Aorta (tissue), 5 donors: Measurements from ENCODE around the gene RAB9B. TPM values are rescaled to one million over a fixed set of nuclear protein-coding genes. Genes with fewer than 3 reads are reported as not detected.

Experiments used
- ATAC-seq: fragments of 200-7000 bp; cut with Tn5 transposase; one replicate; pipeline ENCODE4 v1.9.1; 2022; ENCODE audit warnings: moderate library complexity; ENCODE audit not compliant: low FRiP score
- DNase-seq, 2 donors: peaks; one replicate each; pipeline ENCODE4 v3.0.0-alpha.2; 2020
- H3K27ac ChIP-seq, 2 donors: one replicate each; pipeline ENCODE4 v1.5.1; 2013; ENCODE audit warnings: low read length in 2 of 2, mild to moderate bottlenecking in 2 of 2, moderate library complexity in 2 of 2, control low read depth in 1 of 2, inconsistent platforms in 1 of 2, low read depth in 1 of 2
- H3K27me3 ChIP-seq, 2 donors: one replicate each; pipeline ENCODE4 v1.6.1; 2013; ENCODE audit warnings: control low read depth in 1 of 2, low read length in 1 of 2, mild to moderate bottlenecking in 1 of 2, moderate library complexity in 1 of 2; ENCODE audit not compliant: insufficient read depth in 2 of 2, control insufficient read depth in 1 of 2
- H3K36me3 ChIP-seq, 2 donors: one replicate each; pipeline ENCODE4 v1.6.1; 2013; ENCODE audit warnings: control low read depth in 1 of 2, low read length in 1 of 2, mild to moderate bottlenecking in 1 of 2; ENCODE audit not compliant: insufficient read depth in 2 of 2, control insufficient read depth in 1 of 2
- H3K4me1 ChIP-seq, 2 donors: one replicate each; pipeline ENCODE4 v1.6.1; 2013; ENCODE audit warnings: low read length in 2 of 2, control low read depth in 1 of 2, mild to moderate bottlenecking in 1 of 2, moderate library complexity in 1 of 2; ENCODE audit not compliant: insufficient read depth in 2 of 2, control insufficient read depth in 1 of 2
- H3K4me3 ChIP-seq, 2 donors: one replicate each; pipeline ENCODE4 v1.5.1; 2013; ENCODE audit warnings: low read length in 2 of 2, control low read depth in 1 of 2, mild to moderate bottlenecking in 1 of 2
- H3K9me3 ChIP-seq: one replicate; pipeline ENCODE4 v1.6.1; 2013; ENCODE audit warnings: mild to moderate bottlenecking, low read length; ENCODE audit not compliant: control insufficient read depth
- WGBS, 2 donors: extraction: QIAGEN DNeasy Blood & Tissue Kit; methylation state at CpG; one replicate each; pipeline ENCODE4 v1.1.7; 2013; 5-methylcytosine and 5-hydroxymethylcytosine counted together
- intact Hi-C, 2 donors: fragments of 100-400 bp; cut with DNase I; formaldehyde crosslinking; loops; one replicate each; pipeline versions ENCODE4 v1.14.2 to v1.15.0; 2022
- polyA plus RNA-seq, 2 donors: library from polyadenylated mRNA; stranded (reverse); fragments of 200-250 nt; gene quantifications; one replicate each; pipeline ENCODE4 v1.2.3, GENCODE V29; 2013
- total RNA-seq, 2 donors: library from RNA; stranded (reverse); fragmentation: NEBNext Ultra II Directional; extraction: Animal tissue kit (Norgen Biotek cat#: 25700); gene quantifications; one replicate each; pipeline ENCODE4 v1.2.1, GENCODE V29; 2021
- donor health status: healthy with polysubstance abuse.
- donor health status: Bipolar disorder and iron deficiency.
- donor health status: DM: no; HTN: no; CAD: no.
- donor health status: DM: no; HTN: no; CAD: no.
- donor health status: DM: yes; HTN: yes; CAD: no.

RAB9B gene
- total and polyA plus RNA-seq, 4 donors, result 1.6 to 7.9 (median 5.8) TPM

DNA sequence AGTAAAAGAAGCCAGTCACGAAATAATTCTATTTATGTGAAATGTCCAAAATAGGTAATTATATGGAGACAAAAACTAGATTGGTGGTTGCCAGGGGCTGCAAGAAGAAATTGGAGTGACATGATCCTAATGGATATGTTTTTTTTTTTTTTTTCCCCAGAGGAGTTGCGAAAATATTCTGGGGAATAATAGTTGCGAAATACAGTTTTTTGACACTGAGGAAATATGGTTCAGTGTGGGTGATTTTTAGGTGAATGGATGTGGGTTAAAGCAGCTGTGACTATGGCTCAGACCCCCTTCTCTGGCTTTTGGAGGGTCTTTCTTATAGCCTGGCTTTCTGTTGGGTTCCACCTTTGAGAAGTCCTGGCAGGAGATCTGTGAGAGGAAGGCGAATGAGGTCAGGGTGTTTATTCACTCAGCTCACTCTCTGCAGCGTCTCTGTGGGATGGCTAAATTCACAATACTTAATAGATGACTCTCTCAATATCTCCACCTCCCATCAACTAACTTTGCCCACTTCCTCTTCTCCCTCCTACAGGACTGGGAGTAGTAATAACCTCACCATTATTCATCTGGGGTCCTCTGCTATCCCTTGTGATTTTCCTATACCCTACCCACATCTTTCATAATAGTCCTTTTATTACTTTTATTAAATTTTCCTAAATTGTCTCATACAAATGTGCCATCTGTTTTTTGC is 15.3 kb upstream of the RAB9B start:
- intact Hi-C loops, result loop anchor here in 1 of 2 donors (10.0 kb wide), 1 partner anchor 287 kb away; no protein-coding TSS in a partner anchor
- H3K27me3 ChIP-seq, result no peaks in the 10 kb centered on the region
- no peak for DNase-seq

DNA sequence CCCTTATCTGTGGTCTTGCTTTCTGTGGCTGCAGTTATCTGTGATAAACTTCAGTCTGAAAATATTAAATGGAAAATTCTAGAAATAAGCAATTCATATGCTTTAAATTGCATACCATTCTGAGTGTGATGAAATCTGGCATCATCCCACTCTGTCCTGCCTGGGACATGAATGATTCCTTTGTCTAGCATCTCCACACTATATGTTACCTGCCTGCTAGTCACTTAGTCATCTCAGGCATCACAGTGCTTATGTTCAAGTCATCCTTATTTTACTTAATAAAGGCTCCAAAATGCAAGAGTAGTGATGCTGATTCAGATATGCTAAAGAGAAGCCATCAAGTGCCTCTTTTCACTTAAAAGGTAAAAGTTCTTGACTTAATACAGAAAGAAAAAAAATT is 14.3 kb upstream of the RAB9B start:
- Histone ChIP-seq H3K27me3 (no peaks in the 10 kb centered on the region), H3K4me3 (no peak overlapping the region), H3K9me3 (no peaks in the 10 kb centered on the region), H3K36me3 (no peaks in the 10 kb centered on the region), H3K4me1 (no peaks in the 10 kb centered on the region), H3K27ac (no peak overlapping the region)
- no peak for ATAC-seq
- intact Hi-C loops, result loop anchor here in 1 of 2 donors (10.0 kb wide), 1 partner anchor 288 kb away; no protein-coding TSS in a partner anchor
- DNase-seq, result no peak

More for the DNA sequence above, 15.3 kb upstream of the RAB9B start:
- Histone ChIP-seq H3K4me3 (no peak overlapping the region), H3K36me3 (no peaks in the 10 kb centered on the region), H3K4me1 (no peaks in the 10 kb centered on the region), H3K27ac (no peak overlapping the region), H3K9me3 (no peaks in the 10 kb centered on the region)
- no peak for ATAC-seq
- 46 to 61% methylated on average over 5 of the region's 5 CpGs for WGBS, 2 donors

DNA sequence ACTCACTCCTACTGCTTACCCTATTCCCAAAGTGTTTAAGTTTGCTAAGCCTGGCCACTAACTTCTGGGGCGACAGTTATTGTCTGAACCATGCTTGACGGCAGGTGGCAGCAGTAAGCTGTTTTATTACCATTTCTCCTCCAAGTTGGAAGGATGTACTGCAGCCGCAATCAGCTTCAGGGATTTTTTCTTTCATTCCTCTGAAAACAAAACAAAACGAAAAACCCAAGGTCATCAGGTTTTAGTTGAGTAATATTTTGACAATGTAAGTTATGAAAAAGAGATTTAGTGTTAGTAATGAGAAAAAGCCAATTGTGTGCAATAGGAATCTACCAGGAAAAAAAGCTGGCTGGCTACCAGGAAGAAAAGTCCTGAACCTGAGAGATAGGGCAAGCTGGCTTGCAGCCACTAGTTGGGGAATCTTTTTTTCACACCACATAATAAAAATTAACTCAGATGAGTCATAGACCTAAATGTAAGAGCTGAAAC is 13.2 kb upstream of the RAB9B start:
- H3K36me3 ChIP-seq, result no peaks in the 10 kb centered on the region
- no peaks in the 10 kb centered on the region for H3K27me3 ChIP-seq
- no peak overlapping the region for H3K27ac ChIP-seq
- H3K9me3 ChIP-seq, result no peaks in the 10 kb centered on the region
- 0 to 2% methylated on average over 4 of the region's 4 CpGs for WGBS, 2 donors
- peak; percentile 82 for ATAC-seq
- intact Hi-C loops, result loop anchor here in 1 of 2 donors (10.0 kb wide), 1 partner anchor 290 kb away; no protein-coding TSS in a partner anchor
- peak; percentile 67 to 83 for DNase-seq
- H3K4me3 ChIP-seq, result no peak overlapping the region
- no peaks in the 10 kb centered on the region for H3K4me1 ChIP-seq

DNA sequence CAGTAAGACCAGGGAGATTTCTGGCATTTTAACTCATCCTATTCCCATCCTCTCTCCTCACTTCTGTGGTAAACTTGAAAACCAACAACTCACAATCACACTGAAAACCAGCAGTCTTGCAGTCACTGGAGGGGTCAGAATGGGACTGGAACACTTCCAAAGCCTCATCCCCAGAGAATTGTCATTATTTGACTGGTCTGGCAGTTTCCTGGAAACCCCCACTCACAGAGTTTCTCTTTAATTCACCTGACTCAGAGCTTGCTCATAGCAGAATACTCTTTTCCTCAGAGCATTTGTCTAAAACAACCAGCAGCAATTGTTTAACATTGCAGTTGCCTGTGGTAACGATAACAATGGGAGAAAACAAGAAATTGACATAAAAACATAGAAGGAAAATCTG is 7.3 kb upstream of the RAB9B start:
- Histone ChIP-seq H3K9me3 (no peaks in the 10 kb centered on the region), H3K36me3 (no peaks in the 10 kb centered on the region), H3K4me3 (no peak overlapping the region), H3K4me1 (no peaks in the 10 kb centered on the region), H3K27ac (no peak overlapping the region), H3K27me3 (no peaks in the 10 kb centered on the region)
- ATAC-seq (no peak), DNase-seq (no peak)
- WGBS, 2 donors, result 64 to 86% methylated on average over 1 of the region's 1 CpG
- intact Hi-C loops, result no loop called here

DNA sequence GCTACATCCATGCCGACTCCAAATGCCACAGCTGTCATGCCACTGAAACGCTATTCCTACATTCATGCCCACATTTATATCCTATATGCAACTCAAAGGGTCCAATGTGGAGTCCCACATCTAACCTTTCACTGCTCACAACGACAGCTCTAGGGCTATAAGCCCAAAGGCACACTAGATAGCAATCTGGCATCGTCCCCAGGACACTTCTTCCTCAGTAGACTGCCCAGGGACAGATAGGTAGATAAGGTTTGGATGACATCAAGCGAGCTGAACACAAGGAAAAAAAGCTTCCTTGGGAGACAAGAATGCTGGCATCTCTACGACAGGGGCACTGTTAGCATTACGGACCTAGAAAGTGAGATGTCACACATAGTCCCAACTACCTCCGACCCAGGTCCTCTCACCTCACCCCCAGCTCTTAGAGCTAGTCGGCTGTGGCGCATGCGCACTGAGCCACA is 685 bp downstream of the RAB9B start:
- no peaks in the 10 kb centered on the region for H3K36me3 ChIP-seq
- DNase-seq (no peak), ATAC-seq (no peak)
- WGBS, 2 donors, result 8 to 21% methylated on average over 11 of the region's 11 CpGs
- H3K27ac ChIP-seq, result no peak overlapping the region
- H3K27me3 ChIP-seq, result no peaks in the 10 kb centered on the region
- H3K9me3 ChIP-seq, result no peaks in the 10 kb centered on the region
- peak overlapping the region; percentile 21 to 36 for H3K4me3 ChIP-seq
- intact Hi-C loops, result no loop called here
- H3K4me1 ChIP-seq, result no peaks in the 10 kb centered on the region

DNA sequence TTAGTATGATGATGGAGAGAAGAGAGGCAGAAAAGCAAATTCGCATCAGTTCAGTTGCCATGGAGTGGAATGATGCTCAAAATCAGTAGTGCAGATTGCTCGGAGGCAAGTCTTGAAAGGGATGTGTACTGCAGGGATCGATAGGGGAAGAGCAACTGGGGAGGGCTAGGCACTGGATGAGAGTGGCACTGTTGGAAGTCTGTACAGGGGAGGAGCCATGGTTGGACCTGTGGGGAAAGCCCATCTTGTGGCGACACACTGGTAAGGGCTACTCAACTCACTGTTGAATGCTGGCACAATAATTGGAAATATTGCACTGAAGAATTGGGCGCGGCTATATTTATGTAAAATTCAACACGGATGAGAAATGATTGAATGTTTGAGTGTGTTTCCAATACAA is 1.2 kb downstream of the RAB9B start:
- WGBS, 2 donors, result 66 to 73% methylated on average over 7 of the region's 7 CpGs
- intact Hi-C loops, result no loop called here
- Histone ChIP-seq H3K36me3 (no peaks in the 10 kb centered on the region), H3K4me1 (no peaks in the 10 kb centered on the region), H3K27me3 (no peaks in the 10 kb centered on the region), H3K27ac (no peak overlapping the region), H3K9me3 (no peaks in the 10 kb centered on the region), H3K4me3 (no peak overlapping the region)
- DNase-seq (no peak), ATAC-seq (no peak)

DNA sequence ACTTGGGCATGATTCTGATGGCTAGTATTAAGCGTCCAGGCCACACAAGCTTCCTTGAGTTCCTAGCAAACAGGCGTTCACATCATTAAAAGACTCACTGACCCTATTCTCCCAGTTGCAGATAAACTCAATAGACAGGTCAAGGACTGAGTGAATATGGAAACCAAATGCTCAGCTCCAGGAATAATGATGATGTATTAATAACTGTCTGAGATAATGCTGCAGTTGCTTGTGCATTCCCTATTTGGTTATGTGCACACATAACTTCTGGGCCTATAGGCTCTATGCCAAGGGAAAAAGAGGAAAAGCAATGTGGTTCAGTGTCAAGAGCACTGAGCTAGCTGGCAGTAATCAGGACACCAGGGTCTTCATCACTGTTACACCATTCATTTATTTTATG is 3.5 kb downstream of the RAB9B start:
- 14 to 29% methylated on average over 2 of the region's 2 CpGs for WGBS, 2 donors
- DNase-seq (no peak), ATAC-seq (no peak)
- Histone ChIP-seq H3K27me3 (no peaks in the 10 kb centered on the region), H3K4me1 (no peaks in the 10 kb centered on the region), H3K4me3 (no peak overlapping the region), H3K27ac (peak overlapping the region in 1 of 2 donors; percentile 40), H3K9me3 (no peaks in the 10 kb centered on the region), H3K36me3 (peaks cover 0 to 3% of the 10 kb centered on the region in 2 donors)
- intact Hi-C loops, result no loop called here

DNA sequence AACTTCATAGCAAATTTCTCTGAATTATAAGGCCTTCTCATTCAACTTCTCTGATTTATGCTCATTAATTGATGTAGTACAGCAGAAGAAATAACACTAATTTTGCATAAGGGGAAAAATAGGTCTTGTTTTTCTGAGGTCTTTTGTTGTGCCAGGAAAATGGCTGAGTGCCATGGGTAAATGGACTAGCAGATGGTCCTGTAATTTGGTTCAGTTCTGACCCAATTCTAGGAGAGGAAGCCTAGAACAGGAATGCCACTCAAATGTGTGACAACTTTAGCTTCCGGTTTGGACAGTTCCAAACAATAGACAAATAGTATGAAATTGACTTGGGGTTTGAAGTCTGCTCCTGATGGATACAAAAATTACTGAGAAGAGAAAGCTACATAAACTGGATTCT is 6.2 kb downstream of the RAB9B start:
- Histone ChIP-seq H3K4me1 (no peaks in the 10 kb centered on the region), H3K4me3 (no peak overlapping the region), H3K36me3 (peaks cover 0 to 3% of the 10 kb centered on the region in 2 donors), H3K27me3 (no peaks in the 10 kb centered on the region), H3K9me3 (no peaks in the 10 kb centered on the region), H3K27ac (no peak overlapping the region)
- ATAC-seq, result no peak
- no peak for DNase-seq
- 81 to 91% methylated on average over 1 of the region's 1 CpG for WGBS, 2 donors
- intact Hi-C loops, result no loop called here

DNA sequence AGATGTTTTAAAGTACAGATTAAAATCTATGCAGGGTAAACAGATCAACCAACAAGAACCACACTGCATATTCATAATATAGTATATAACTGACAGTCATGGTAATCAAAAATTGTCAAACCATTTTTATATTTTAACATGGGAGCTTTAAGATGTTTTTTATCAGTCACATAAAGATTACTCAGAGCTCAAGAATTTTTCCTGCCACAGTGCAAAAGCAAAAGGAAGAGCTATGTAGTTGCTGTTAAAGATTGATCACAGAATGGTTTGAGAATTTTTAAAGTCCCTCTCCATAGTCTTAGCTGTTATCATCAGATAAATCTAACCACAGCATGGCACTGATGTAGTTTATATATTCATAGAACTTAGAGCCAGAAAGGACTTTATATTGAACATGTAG is 8.5 kb downstream of the RAB9B start:
- H3K4me1 ChIP-seq, result no peaks in the 10 kb centered on the region
- ATAC-seq (no peak), DNase-seq (no peak)
- no peaks in the 10 kb centered on the region for H3K27me3 ChIP-seq
- H3K4me3 ChIP-seq, result no peak overlapping the region
- no peak overlapping the region for H3K27ac ChIP-seq
- no peaks in the 10 kb centered on the region for H3K9me3 ChIP-seq
- intact Hi-C loops, result no loop called here
- peaks cover 0 to 3% of the 10 kb centered on the region in 2 donors for H3K36me3 ChIP-seq
